ENCODE results near the gene TDG. TPM values are rescaled to one million over a fixed set of nuclear protein-coding genes. Genes with fewer than 3 reads are reported as not detected.

Gene TDG
- total RNA-seq, 1 donor from 2014 or later = 33.9 TPM

DNA sequence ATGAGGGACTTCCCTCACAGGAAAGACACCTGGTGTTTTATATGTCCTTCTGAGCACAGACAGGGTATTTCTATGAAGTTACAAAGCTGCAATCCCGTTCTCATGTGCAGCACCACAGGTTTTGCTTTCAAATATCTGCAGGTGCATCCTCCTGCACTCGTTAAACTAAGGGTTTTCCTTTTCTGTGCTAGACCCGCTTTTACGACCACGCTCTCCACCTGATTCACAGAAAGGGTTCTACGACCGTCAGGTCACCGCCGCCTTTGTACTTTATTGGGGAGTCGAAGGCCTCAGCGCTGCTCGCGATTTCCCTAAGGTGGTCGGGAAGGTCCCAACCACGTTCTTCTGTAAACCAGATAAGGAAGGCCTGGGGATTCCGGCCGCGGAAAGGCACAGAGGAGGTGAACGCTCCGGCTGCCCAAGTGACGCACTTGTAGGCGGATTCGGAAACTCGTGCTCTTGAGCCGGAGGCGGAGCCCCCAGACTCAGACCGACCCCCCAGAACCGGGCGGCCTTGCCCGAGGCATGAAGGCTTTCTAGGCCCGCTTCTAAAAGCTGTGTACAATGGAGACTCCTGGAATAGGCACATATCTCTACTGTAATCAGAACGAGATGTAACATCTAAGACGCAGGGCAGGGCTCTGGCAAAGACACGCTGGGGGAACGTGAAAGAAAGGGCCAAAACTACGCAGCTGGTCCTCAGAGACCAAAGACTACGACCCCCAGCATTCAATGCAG is 36.5 kb upstream of the TDG start:
- peak overlapping the region; percentile 81 for H3K4me3 Mint-ChIP-seq (ENCODE audit: unreplicated experiment)
- H3K27ac Mint-ChIP-seq (ENCODE audit: unreplicated experiment) = peak overlapping the region; percentile 99
- H3K36me3 Mint-ChIP-seq (ENCODE audit: unreplicated experiment) = peaks cover 14% of the 10 kb centered on the region
- H3K9me3 Mint-ChIP-seq (ENCODE audit: unreplicated experiment) = no peaks in the 10 kb centered on the region
- no peaks in the 10 kb centered on the region for H3K27me3 Mint-ChIP-seq (ENCODE audit: unreplicated experiment)
- H3K4me1 Mint-ChIP-seq (ENCODE audit: unreplicated experiment) = peaks cover 43% of the 10 kb centered on the region
- TF ChIP-seq, protein P1, sequence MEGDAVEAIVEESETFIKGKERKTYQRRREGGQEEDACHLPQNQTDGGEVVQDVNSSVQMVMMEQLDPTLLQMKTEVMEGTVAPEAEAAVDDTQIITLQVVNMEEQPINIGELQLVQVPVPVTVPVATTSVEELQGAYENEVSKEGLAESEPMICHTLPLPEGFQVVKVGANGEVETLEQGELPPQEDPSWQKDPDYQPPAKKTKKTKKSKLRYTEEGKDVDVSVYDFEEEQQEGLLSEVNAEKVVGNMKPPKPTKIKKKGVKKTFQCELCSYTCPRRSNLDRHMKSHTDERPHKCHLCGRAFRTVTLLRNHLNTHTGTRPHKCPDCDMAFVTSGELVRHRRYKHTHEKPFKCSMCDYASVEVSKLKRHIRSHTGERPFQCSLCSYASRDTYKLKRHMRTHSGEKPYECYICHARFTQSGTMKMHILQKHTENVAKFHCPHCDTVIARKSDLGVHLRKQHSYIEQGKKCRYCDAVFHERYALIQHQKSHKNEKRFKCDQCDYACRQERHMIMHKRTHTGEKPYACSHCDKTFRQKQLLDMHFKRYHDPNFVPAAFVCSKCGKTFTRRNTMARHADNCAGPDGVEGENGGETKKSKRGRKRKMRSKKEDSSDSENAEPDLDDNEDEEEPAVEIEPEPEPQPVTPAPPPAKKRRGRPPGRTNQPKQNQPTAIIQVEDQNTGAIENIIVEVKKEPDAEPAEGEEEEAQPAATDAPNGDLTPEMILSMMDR (IDR thresholded peaks at IDR 0.05) = no peak
- DNase-seq (ENCODE audit: extremely low spot score, unreplicated experiment) = peak; percentile 87

DNA sequence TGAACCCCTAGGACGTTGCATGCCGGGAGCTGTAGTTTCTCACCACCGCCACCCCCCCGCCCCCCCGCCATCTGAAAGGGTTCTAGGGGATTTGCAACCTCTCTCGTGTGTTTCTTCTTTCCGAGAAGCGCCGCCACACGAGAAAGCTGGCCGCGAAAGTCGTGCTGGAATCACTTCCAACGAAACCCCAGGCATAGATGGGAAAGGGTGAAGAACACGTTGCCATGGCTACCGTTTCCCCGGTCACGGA is 36.0 kb upstream of the TDG start:
- H3K4me1 Mint-ChIP-seq (ENCODE audit: unreplicated experiment) = peaks cover 45% of the 10 kb centered on the region

DNA sequence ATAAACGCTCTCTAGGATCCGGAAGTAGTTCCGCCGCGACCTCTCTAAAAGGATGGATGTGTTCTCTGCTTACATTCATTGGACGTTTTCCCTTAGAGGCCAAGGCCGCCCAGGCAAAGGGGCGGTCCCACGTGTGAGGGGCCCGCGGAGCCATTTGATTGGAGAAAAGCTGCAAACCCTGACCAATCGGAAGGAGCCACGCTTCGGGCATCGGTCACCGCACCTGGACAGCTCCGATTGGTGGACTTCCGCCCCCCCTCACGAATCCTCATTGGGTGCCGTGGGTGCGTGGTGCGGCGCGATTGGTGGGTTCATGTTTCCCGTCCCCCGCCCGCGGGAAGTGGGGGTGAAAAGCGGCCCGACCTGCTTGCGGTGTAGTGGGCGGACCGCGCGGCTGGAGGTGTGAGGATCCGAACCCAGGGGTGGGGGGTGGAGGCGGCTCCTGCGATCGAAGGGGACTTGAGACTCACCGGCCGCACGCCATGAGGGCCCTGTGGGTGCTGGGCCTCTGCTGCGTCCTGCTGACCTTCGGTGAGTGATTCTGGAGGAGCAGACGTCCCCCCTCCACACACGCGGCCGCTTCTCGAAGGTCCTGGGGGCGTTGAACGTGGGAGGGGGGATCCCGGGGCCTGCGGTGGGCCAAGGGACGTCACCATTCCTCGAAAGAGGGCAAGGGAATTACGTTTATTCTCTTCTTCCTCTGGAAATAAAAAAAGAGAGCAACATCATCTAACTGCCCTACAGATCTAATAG is 35.5 kb upstream of the TDG start, which contains the start of gene HSP90B1:
Gene HSP90B1, plus strand, starts transcription at position 377 of the 753 bp plus-strand sequence. Its CDS starts 106 bp downstream, at position 483.
- no peaks in the 10 kb centered on the region for H3K27me3 Mint-ChIP-seq (ENCODE audit: unreplicated experiment)
- TF ChIP-seq, protein P1 (IDR thresholded peaks at IDR 0.05) = no peak
- peaks cover 46% of the 10 kb centered on the region for H3K4me1 Mint-ChIP-seq (ENCODE audit: unreplicated experiment)
- H3K9me3 Mint-ChIP-seq (ENCODE audit: unreplicated experiment) = no peaks in the 10 kb centered on the region
- DNase-seq (ENCODE audit: extremely low spot score, unreplicated experiment) = peak; percentile 100
- peak within 1 kb of the TSS; percentile 99 for H3K27ac Mint-ChIP-seq (ENCODE audit: unreplicated experiment)
- H3K4me3 Mint-ChIP-seq (ENCODE audit: unreplicated experiment) = peak within 1 kb of the TSS; percentile 81
- peaks cover 22% of the 10 kb centered on the region for H3K36me3 Mint-ChIP-seq (ENCODE audit: unreplicated experiment)

More for the DNA sequence above, 36.0 kb upstream of the TDG start:
- Mint-ChIP-seq H3K27me3 (ENCODE audit: unreplicated experiment) (no peaks in the 10 kb centered on the region), H3K27ac (ENCODE audit: unreplicated experiment) (peak overlapping the region; percentile 99), H3K4me3 (ENCODE audit: unreplicated experiment) (peak overlapping the region; percentile 81), H3K36me3 (ENCODE audit: unreplicated experiment) (peaks cover 17% of the 10 kb centered on the region), H3K9me3 (ENCODE audit: unreplicated experiment) (no peaks in the 10 kb centered on the region)
- DNase-seq (ENCODE audit: extremely low spot score, unreplicated experiment) = no peak
- TF ChIP-seq, protein P1 (IDR thresholded peaks at IDR 0.05) = no peak

DNA sequence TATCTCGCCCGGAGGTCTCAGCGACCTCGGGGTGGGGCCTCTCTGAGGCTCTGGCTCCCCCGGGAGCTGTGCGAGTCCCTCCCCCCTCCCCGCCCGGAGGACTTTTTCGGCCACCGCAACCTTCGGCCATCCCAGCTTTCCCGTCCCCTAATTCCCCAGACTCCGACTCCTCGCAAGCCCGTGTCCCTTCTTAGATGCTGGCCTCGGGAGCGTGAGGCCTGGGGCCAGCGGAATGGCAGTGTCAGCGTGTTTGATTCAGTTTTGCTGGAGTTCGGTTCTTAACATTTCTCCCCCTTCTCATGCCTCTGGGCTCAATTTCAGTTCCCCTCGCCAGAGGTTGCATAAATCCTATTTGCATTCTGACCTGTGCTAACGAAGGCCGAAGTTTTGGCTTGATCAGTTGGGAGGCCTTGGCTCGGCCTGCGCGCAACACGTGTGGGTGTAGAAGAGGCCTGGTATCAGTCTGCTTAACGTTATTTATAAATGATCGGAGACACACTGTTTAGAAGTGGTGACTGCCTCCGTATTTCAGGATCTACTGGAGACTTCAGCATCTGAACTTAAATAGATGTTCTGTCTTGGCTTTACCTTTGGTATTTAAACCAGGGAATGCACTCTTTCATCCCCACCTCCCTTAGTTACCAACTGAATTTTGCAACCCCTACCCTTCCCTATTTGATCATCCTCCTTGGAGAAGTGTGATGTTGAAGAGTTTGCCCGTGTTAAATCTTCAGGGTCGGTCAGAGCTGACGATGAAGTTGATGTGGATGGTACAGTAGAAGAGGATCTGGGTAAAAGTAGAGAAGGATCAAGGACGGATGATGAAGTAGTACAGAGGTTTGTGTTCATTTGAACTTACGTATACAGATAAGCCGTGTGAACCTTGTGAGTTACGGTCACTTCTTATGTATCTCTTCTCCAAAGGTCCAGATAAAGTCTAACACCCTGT is 34.6 kb upstream of the TDG start:
- Mint-ChIP-seq H3K4me3 (ENCODE audit: unreplicated experiment) (peak overlapping the region; percentile 81), H3K4me1 (ENCODE audit: unreplicated experiment) (peaks cover 47% of the 10 kb centered on the region), H3K27ac (ENCODE audit: unreplicated experiment) (peak overlapping the region; percentile 99), H3K36me3 (ENCODE audit: unreplicated experiment) (peaks cover 30% of the 10 kb centered on the region), H3K9me3 (ENCODE audit: unreplicated experiment) (no peaks in the 10 kb centered on the region), H3K27me3 (ENCODE audit: unreplicated experiment) (no peaks in the 10 kb centered on the region)
- TF ChIP-seq, protein P1 (IDR thresholded peaks at IDR 0.05) = no peak
- DNase-seq (ENCODE audit: extremely low spot score, unreplicated experiment) = no peak
